A673 (cell line): ENCODE measurements around the gene RND3.

Source experiments
- CTCF ChIP-seq: fragments of 300-800, 200-600 bp; sonication (generic); conservative IDR thresholded peaks from 2 replicates; pipeline ENCODE4 v1.5.1; 2017; ENCODE audit warnings: low read depth, mild to moderate bottlenecking, antibody characterized with exemption, low read length, moderate library complexity, mixed read lengths
- EZH2 ChIP-seq: fragments of 200-600 bp; sonication (generic); IDR thresholded peaks from 2 replicates; pipeline ENCODE4 v1.6.1; 2017; ENCODE audit warnings: borderline replicate concordance, low read depth, mild to moderate bottlenecking, mixed read lengths, antibody characterized with exemption, low read length; ENCODE audit not compliant: poor library complexity, severe bottlenecking

- TF ChIP-seq CTCF (no peak), EZH2 (no peak)
These were observed 4.6 kb downstream of the RND3 start for GRCh38 chr2:150482667-150483400.
